ENCODE results near the gene ZMIZ1.

- TF ChIP-seq EZH2 (IDR thresholded peaks at IDR 0.05; ENCODE audit: borderline replicate concordance, low read depth, low read length, poor library complexity, severe bottlenecking) (no peak), CTCF (conservative IDR thresholded peaks at IDR 0.05; ENCODE audit: low read depth, low read length) (no peak)
Observed at GRCh38 chr10:79272353-79272752, 203.6 kb downstream of the ZMIZ1 start.
